Measurements from ENCODE around the gene KIF20B.

The KIF20B gene, protein sequence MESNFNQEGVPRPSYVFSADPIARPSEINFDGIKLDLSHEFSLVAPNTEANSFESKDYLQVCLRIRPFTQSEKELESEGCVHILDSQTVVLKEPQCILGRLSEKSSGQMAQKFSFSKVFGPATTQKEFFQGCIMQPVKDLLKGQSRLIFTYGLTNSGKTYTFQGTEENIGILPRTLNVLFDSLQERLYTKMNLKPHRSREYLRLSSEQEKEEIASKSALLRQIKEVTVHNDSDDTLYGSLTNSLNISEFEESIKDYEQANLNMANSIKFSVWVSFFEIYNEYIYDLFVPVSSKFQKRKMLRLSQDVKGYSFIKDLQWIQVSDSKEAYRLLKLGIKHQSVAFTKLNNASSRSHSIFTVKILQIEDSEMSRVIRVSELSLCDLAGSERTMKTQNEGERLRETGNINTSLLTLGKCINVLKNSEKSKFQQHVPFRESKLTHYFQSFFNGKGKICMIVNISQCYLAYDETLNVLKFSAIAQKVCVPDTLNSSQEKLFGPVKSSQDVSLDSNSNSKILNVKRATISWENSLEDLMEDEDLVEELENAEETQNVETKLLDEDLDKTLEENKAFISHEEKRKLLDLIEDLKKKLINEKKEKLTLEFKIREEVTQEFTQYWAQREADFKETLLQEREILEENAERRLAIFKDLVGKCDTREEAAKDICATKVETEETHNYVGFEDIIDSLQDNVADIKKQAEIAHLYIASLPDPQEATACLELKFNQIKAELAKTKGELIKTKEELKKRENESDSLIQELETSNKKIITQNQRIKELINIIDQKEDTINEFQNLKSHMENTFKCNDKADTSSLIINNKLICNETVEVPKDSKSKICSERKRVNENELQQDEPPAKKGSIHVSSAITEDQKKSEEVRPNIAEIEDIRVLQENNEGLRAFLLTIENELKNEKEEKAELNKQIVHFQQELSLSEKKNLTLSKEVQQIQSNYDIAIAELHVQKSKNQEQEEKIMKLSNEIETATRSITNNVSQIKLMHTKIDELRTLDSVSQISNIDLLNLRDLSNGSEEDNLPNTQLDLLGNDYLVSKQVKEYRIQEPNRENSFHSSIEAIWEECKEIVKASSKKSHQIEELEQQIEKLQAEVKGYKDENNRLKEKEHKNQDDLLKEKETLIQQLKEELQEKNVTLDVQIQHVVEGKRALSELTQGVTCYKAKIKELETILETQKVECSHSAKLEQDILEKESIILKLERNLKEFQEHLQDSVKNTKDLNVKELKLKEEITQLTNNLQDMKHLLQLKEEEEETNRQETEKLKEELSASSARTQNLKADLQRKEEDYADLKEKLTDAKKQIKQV (N-terminal part only)

DNA sequence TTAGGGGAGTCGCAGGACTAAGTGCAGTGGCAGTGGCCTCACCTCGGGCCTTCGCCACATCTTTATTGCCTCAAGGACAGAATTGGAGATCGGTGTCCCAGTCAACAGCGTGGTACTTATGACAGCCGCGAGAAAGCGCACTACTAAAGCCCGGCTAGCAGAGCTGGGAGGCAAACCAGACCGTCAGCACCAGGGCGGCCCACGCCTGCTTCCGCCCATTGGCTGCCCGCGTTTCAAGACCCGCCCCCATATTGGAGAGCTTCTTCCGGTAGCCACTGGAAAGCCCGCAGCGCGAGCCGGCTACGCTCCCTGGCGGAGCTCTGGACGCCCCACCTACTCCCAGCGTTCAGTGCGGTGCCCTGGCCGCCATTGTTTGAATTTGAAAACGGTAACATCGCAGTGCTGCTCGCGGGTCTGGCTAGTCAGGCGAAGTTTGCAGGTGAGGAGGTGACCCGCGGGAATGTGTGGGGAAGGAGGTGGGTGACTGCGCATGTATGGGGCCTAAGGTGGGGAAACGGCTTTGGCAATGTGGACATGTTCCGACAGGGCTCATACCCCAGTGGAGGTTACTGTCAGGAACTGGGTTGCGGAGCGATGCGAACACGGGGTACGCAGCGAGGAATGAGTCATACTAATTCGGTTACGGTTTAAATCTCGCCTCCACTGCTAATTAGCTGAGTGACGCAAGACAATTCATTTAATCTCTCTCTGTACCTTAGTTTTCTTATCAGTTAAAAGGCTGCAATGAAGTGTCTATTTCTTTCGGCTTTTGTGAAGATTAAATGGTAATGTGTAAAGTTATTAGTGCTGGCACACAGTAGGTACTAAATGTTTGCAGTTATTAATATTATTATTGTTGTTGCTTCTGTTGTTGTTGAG, at the start of gene KIF20B:
KIF20B (plus strand) TSS at position 349 of the 879 bp plus-strand sequence. CDS start 3,705 bp downstream, outside the sequence.
- peak; percentile 61 to 97 (median 94) for DNase-seq

DNA sequence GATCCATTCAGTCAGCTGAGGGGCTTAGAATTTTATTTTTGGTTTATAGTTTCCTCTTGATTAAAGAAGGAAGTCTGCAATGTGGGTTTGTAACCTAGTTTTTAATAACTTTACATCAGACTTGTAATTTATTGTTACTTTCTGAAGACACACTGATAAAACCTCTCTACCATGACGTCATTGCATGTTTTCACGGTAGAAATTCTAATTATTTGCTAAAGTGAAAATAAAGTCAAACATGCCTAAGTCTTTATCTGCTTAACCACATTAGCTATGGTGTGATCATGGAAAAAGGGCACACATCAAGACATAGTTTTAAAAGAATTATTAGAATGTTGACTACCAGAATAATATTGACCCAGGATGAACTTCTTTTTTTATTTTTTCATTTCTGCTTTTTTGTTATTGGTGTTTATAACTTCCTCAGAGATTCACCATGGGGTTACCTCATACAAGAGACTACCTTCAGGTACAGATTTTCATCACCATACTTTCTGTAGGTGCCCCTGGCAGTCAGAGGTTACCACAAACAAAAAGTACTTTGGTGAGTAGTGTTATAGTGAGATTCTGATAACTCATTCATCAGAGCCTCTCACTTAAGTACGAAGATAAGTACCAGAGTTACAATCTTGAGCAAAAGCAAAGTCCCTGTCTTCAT, 49.3 kb upstream of the KIF20B start:
- DNase-seq, result no peak

DNA sequence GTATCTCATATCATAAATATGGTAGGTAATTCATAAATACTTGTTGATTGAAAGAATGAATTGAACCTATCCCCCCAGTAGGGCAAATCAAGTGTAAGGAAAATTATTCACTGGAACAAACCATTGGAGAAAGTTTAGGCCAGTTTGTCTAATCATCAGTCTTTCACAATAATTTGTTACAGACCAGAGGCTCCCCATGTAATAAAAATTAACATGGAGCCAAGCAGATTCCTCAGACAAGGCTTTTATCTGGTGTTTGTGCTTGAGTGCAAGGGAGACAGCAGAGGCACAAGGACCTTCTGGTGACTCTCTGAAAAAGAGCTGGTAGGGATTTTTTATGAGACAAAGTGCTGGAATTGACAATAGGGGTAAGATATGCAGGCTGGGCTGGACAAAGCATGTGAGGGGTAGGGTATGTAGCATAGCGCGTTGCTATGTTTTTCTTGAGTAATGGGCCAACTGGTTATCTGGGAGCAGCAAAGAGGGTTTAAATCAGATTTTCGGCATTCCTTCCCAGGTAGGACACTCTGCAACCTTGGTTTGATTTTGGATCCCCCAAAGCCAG, 48.5 kb upstream of the KIF20B start:
- no peak for DNase-seq

DNA sequence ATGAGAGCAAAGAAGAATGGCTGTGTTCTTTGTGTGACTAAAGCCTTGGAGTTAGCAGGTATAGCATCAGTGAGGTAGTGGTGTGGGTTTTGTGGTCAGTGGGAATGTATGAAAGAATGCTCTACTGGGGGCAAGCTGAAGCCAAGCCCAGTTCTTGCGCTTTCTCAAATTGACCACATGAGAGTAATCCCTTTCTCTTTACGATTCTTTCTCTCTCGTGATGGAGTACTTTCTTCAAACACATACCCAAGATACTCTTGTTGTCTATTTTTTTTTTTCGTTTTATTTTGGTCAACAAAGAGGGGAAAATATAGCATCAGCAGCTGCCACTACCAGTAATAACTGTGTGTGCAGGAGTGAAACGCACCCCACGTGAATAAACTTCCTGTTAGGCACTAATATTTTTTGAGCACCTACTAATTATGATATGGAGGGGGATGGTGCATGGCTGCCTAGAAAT, 48.0 kb upstream of the KIF20B start:
- no peak for DNase-seq

DNA sequence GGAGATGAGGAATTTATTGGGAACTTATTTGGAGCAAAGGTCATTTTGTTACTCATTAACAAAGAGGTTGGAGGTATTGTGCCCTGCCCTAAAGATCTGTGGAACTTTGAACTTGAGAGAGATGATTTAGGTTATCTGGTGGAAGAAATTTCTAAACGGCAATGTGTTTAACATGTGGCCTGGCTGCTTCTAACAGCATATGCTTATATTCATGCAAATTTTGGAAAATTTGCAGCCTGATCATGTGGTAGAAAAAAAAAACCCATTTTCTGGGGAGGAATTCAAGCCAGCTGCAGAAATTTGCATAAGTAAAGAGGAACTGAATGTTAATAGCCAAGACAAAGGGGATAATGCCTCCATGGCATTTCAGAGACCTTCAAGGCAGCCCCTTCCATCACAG, 45.7 kb upstream of the KIF20B start:
- DNase-seq, result no peak

DNA sequence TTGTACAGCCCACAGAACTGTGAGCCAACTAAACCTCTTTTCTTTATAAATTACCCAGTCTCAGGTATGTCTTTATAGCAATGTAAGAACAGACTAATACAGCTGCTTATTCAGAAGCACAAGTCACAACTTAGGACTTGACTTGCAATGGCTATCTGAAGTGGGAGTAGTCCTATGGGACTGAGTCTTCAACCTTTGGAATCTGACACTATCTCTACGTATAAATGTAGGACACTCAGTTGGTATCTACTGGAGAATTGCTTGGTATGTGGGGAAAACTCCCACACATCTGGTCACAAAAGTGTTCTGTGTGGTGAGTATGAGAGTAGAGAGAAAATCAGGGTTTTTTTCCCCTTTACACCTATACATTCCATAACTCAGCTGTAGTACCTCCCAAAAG, 44.1 kb upstream of the KIF20B start:
- DNase-seq, result no peak

DNA sequence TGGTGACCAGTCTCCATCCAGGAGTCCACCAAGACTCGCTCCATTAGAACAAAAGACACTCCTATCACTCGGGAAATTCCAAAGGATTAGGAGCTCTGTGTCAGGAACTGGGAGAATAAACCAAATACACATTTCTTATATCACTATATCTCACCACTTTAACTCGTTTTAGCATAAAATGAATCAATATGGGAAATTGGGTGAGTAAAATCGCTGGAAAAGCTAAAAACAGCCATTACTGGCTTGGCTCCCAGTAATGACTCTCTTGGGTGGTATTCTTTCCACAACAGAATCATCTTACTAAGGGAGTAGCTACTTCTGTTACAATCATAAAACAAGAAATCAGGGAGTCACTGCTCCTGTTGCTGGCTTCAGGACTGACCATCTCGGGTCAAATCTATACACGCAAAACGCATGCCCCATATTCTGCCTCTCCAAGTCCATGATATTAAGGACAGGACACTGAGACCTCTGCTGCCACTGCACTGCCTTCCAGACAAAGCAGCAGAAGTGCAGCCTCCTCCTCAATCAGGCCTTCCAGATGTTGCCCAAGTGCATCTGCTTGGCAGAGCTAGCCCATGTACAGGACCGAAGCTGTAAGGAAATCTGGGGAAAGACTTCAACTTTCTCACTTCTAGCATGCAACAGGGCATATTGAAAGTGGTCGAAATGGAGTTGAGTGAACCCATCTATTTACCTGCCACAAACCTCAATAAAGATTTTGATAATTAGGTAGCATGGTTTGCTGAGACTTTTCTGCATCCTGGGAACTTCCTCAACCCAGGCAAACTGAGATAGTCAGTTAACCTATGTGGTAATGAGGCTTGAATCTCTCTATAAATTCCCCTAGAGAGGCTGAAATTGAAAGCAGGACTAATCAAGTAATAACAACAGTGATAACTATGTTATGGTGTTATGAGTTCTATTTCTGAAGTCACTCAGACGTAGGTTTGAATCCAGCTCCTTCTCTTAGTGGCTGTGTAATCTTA, 42.0 kb upstream of the KIF20B start:
- DNase-seq, result no peak

DNA sequence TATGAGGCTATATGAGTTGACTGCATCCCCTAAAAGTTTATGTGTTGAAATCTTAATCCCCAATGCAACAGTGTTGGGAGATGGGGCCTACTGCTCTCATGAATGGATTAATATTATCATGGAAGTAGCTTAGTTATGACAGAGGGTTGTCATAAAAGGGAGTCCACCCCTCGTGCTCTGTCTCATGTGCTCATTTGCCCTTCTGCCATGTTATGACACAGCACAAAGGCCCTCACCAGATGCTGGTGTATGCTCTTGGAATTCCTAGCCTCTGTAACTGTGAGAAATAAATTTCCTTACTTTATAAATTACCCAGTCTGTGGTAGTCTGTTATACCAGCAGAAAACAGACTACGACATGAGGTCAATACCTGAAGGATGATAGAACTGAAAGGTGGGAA, 38.8 kb upstream of the KIF20B start:
- no peak for DNase-seq

DNA sequence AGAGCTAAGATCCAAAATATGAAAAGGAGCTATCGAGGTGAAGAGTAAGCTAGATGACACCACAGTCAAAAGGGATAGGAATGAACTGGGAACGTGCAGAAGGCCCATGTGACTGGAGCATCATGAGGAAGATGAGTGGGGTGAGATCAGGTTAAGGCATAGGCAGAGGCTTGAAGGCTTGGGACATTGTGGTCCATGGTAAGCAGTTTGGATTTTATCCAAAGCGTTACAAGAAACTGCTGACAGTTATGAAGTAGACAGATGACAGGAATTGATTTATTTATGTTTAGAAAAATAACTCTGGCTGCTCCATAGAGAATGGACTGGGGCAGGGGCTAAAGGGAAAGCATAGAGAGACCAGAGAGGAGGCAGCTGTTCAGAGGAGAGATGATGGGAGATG, 38.2 kb upstream of the KIF20B start:
- DNase-seq, result no peak

DNA sequence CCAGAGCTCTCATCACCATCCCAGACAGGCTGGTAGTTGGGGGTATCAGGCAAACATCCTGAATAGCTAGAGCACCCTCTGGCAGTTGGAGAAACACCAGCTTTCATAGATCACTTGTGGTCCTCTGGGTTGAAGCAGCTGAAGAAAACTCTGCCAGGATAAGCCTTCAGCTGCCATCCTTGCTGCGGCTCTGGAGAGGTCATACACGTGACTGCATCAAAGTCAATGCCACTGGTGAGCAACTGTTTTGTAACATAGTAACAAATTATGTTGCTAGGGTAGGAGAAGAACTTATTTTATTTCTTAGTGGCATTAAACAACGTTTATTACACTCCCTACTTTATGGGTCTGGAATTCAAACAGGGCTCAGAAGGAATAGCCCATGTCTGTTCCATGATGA, 37.2 kb upstream of the KIF20B start:
- DNase-seq, result no peak

DNA sequence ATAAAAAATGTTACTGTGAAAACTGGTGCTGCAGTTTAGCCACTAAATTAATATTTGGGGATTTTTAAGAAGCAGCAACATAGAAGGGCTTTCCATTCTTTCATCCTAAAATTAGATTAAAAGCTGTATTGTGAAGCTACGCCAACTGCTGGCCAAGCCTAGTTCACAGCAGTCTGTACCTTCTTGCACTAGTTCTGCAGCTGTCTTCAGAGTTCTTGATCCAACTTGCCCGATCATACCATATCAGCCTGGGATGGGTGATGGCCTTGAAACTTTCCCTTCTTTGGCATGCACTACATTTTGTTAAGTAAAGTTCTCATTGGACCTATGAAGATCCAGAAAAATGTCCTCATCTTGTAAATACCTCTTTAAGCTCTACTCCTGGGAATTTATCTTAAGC, 36.1 kb upstream of the KIF20B start:
- DNase-seq, result no peak

DNA sequence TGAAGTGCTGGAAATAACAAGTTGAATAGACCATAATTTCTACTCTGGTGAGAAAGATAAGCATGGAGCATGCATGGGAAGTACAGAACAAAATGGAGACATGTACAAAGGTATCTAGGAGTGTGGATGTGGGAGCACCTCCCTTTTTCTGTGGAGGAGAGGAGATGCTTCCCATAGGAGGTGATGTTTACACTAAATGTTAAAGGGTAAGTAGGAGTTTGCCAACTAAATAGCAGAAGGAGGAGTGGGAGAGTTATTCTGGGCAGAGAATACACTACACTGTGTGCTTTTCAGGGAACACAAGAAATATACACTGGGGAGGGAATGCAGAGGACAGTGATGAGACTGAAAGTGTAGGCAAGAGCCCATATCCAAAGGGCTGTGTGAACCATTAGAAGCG, 35.3 kb upstream of the KIF20B start:
- no peak for DNase-seq

DNA sequence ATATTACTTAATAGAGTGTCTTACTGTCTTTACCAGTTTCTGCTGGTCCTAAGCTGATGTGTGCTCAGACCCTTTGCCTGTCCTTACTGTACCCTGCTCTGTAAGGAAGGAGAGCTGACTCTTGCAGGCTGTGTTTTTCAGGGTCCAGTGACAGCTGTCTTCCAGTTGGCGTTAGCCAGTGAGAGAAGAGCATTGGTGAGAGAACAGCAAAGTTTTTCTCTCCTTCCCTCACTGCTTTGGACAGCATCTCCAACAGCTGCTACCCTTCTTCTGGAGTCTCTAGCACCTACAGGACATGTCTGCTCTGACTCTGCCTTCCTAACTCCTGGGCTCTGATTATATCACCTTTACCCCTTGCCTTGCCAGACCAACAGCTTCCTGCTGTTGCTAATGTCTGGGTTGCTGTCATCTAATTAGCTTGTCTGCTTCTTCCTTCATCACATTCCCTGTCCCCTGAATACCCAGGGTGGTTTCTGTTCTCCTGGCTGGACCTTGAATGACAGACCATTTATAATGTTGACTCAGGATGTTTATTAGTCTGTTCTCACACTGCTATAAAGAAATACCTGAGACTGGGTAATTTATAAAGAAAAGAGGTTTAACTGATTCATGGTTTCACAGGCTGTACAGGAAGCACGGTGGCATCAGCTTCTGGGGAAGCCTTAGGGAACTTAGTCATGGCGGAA, 32.9 kb upstream of the KIF20B start:
- no peak for DNase-seq

DNA sequence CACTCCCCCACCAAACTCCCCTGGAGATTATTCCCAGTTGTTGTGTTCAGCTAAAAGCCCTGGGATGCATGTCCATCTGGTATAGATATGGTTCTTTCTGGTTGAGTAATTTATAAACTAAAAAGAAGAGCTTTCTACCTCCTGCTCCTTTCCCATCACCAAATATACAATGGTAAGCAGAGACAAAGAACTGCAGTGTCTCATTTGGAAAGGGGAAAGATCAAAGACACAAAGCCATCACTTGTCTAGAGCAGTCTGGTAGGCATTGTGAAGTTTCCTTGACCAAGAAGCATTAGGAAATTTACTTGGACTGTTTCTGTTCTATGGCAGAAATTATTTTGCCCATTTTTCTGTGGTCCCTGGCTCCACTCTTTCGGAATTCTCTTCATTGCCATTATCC, 31.4 kb upstream of the KIF20B start:
- DNase-seq, result no peak

DNA sequence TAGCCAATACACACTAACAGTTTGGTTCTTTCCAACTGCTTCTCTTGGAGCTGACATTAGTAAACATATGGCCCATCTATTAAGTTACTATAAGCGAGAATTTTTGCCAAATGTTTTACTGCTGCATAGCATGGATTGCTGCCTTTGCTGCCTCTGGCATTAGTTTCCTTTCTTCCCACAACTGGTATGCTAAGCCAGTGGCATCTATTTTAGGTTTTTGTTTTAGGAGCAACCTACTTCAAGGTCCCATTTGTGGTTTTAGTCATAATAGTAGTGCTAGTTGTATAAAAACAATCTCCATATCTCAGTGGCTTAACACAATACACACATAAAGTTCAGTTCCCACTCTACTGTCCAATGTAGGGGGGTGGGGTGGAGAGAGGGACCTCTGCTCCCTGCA, 30.5 kb upstream of the KIF20B start:
- DNase-seq, result no peak

DNA sequence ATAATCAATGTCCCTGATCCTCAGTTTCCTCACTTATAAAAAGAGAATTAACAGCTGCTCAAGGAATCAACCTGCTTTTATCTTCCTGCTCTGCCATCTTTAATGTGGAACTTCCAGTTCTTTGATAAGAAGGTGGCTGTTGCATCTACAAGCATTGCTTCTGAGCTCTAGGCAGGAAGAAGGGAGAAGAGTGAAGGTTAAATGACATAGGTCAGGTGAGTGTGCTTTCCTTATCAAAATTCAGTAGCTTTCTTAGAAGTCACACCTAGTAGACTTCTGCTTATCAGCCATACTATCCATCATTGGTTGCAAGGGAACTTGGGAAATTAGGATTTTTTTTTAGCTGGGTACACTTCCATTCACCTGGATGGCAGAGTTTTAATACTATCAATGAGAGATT, 24.0 kb upstream of the KIF20B start:
- DNase-seq, result no peak

DNA sequence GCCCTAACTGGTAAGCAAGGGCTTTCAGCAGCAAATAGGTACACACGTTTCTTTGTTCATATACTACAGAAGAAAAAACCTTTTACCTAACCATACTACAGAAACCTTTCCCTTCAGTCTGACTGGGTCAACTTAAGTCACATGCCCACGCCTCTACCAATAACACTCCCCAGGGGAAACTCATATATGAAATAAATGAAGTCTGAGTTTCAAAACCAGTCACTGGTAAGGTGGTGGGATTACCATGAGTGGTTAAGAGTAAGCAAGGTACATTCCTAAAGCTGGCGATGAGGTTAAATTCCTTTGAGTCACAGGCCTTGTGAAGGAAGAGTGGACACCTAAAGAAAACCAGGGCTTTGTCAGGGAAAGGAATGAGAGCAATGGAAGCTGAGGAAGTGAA, 21.4 kb upstream of the KIF20B start:
- no peak for DNase-seq

DNA sequence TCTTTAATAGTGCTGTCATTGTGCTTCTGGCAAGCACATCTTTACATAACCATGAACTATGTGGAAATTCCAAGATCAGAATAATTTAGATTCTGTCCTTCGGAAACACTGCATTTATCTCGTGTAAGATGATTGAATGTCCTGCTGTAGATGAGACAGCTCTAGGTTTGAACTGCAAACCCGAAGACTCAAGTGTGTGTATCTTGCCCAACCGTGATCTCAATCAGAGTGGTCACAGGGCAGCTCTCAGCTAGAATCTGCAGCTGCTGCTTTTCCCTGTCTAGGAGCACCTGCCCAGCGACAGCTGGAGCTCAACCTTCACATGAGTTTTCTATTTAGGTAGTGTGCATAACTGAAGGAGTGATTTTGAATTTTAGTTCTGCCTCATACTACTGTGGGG, 17.5 kb upstream of the KIF20B start:
- no peak for DNase-seq

Measured in nucleus accumbens (tissue), 56 donors.